ENCODE measurements around the gene KLC1. TPM values are rescaled to one million over a fixed set of nuclear protein-coding genes. Genes with fewer than 3 reads are reported as not detected.

KLC1 gene
- total RNA-seq, 3 donors from 2014 or later (not counting 1 experiment from before 2014, with no cell fraction given), result 144 to 200 (median 178) TPM

DNA sequence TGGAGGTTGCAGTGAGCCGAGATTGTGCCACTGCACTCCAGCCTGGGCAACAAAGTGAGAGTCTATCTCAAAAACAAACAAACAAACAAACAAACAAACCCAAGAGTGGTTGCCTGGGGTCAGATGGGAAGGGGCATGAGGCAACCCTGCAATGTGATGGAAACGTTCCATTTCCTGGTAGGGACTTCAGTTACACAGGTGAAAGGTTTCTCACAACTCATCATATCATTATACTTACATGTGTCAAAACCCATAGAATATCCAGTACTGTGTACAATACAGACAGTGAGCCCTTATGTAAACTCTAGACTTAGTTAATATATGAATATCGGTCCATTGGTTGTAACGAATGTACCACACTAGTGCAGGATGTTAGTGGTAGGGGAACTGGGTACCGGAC lies 7.2 kb upstream of the KLC1 start:
- intact Hi-C loops (cut with micrococcal nuclease), result no loop called here
- no peak for ATAC-seq
- Histone ChIP-seq H3K4me3 (ENCODE audit: low read length) (no peak overlapping the region), H3K36me3 (ENCODE audit: control insufficient read depth, insufficient read depth, low read length) (no peaks in the 10 kb centered on the region), H3K9me3 (ENCODE audit: control insufficient read depth, insufficient read depth, low read length) (no peaks in the 10 kb centered on the region), H3K27ac (ENCODE audit: low read length) (no peak overlapping the region), H3K4me1 (ENCODE audit: control insufficient read depth, insufficient read depth, low read length) (peaks cover 27% of the 10 kb centered on the region), H3K27me3 (ENCODE audit: control insufficient read depth, insufficient read depth, low read length) (no peaks in the 10 kb centered on the region)
- Mint-ChIP-seq H3K27ac (no peak overlapping the region), H3K27me3 (ENCODE audit: low read depth in 2 of 2) (peaks cover 0 to 3% of the 10 kb centered on the region in 2 donors), H3K4me1 (peaks cover 8 to 9% of the 10 kb centered on the region in 2 donors), H3K36me3 (no peaks in the 10 kb centered on the region), H3K9me3 (no peaks in the 10 kb centered on the region), H3K4me3 (no peak overlapping the region)
- TF ChIP-seq, protein P1, sequence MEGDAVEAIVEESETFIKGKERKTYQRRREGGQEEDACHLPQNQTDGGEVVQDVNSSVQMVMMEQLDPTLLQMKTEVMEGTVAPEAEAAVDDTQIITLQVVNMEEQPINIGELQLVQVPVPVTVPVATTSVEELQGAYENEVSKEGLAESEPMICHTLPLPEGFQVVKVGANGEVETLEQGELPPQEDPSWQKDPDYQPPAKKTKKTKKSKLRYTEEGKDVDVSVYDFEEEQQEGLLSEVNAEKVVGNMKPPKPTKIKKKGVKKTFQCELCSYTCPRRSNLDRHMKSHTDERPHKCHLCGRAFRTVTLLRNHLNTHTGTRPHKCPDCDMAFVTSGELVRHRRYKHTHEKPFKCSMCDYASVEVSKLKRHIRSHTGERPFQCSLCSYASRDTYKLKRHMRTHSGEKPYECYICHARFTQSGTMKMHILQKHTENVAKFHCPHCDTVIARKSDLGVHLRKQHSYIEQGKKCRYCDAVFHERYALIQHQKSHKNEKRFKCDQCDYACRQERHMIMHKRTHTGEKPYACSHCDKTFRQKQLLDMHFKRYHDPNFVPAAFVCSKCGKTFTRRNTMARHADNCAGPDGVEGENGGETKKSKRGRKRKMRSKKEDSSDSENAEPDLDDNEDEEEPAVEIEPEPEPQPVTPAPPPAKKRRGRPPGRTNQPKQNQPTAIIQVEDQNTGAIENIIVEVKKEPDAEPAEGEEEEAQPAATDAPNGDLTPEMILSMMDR (IDR thresholded peaks at IDR 0.05), result no peak
- 94% methylated on average over 3 of the region's 5 CpGs for WGBS (ENCODE audit: insufficient coverage)
- no peak for DNase-seq

DNA sequence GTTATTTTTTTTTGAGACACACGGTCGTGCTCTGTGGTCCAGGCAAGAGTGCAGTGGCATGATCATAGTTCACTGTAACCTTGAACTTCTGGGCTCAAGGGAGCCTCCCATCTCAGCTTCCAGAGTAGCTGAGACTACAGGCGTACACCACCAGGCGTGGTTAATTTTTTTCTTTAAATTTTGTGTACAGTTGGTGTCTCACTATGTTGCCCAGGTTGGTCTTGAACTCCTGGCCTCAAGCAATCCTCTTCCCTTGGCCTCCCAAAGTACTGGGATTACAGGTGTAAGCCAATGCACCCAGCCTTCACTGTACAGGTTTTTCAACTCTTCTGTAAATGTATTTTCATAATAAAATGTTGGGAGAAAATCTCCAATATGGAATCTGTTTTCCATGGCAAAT lies 5.7 kb upstream of the KLC1 start:
- Mint-ChIP-seq H3K4me3 (no peak overlapping the region), H3K36me3 (no peaks in the 10 kb centered on the region), H3K9me3 (no peaks in the 10 kb centered on the region), H3K27ac (no peak overlapping the region), H3K4me1 (peaks cover 8 to 9% of the 10 kb centered on the region in 2 donors), H3K27me3 (ENCODE audit: low read depth in 2 of 2) (peaks cover 0 to 3% of the 10 kb centered on the region in 2 donors)
- WGBS (ENCODE audit: insufficient coverage), result 90% methylated on average over 4 of the region's 4 CpGs
- Histone ChIP-seq H3K4me3 (ENCODE audit: low read length) (no peak overlapping the region), H3K36me3 (ENCODE audit: control insufficient read depth, insufficient read depth, low read length) (no peaks in the 10 kb centered on the region), H3K27ac (ENCODE audit: low read length) (no peak overlapping the region), H3K27me3 (ENCODE audit: control insufficient read depth, insufficient read depth, low read length) (no peaks in the 10 kb centered on the region), H3K4me1 (ENCODE audit: control insufficient read depth, insufficient read depth, low read length) (peaks cover 35% of the 10 kb centered on the region), H3K9me3 (ENCODE audit: control insufficient read depth, insufficient read depth, low read length) (no peaks in the 10 kb centered on the region)
- DNase-seq, result no peak
- ATAC-seq, result no peak
- intact Hi-C loops (cut with micrococcal nuclease), result no loop called here
- TF ChIP-seq, protein P1 (IDR thresholded peaks at IDR 0.05), result no peak

DNA sequence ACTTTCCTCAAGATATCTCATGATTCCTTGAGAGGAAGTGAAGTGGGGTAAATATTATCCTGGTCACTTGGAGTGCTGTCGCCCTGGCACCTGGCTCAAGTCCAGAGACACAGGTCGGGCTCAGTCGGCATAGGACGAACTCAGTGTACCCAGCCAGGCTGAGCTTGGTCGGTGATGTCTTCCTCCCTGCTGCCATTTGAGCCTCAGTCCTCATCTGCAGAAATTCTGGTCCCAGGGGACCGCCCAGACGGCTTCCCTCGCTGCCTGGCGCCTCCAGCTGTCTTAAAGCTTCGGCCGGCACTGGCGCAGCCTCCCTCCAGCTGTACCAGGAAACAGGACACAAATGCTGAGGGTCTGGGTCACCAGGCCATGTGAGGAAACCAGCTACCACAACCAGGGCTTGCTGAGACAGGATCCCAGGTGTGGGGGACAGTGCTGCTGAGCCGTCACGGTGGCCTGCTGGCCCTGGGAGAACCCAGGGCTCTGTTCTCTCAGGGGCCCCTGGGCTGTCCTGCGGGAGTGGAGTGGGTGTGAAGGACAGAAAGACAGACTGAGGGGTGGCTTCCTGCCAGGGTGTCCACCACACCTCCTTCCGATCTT lies 5.0 kb upstream of the KLC1 start:
- H3K27ac Mint-ChIP-seq, result no peak overlapping the region
- no peak overlapping the region for H3K27ac ChIP-seq (ENCODE audit: low read length)
- intact Hi-C loops (cut with micrococcal nuclease), result no loop called here

More for the DNA sequence above, 5.0 kb upstream of the KLC1 start:
- no peaks in the 10 kb centered on the region for H3K27me3 ChIP-seq (ENCODE audit: control insufficient read depth, insufficient read depth, low read length)
- 62% methylated on average over 16 of the region's 16 CpGs for WGBS (ENCODE audit: insufficient coverage)
- no peak overlapping the region for H3K4me3 ChIP-seq (ENCODE audit: low read length)
- Mint-ChIP-seq H3K27me3 (ENCODE audit: low read depth in 2 of 2) (peaks cover 0 to 3% of the 10 kb centered on the region in 2 donors), H3K36me3 (no peaks in the 10 kb centered on the region), H3K4me3 (no peak overlapping the region), H3K4me1 (peaks cover 8 to 9% of the 10 kb centered on the region in 2 donors), H3K9me3 (no peaks in the 10 kb centered on the region)
- no peak for ATAC-seq
- TF ChIP-seq, protein P1 (IDR thresholded peaks at IDR 0.05), result no peak
- no peak for DNase-seq
- peaks cover 38% of the 10 kb centered on the region for H3K4me1 ChIP-seq (ENCODE audit: control insufficient read depth, insufficient read depth, low read length)
- no peaks in the 10 kb centered on the region for H3K36me3 ChIP-seq (ENCODE audit: control insufficient read depth, insufficient read depth, low read length)
- no peaks in the 10 kb centered on the region for H3K9me3 ChIP-seq (ENCODE audit: control insufficient read depth, insufficient read depth, low read length)
